GM23338 (cell line): ENCODE measurements around the gene AFAP1L2. TPM values are rescaled to one million over a fixed set of nuclear protein-coding genes. Genes with fewer than 3 reads are reported as not detected.

Experiments used
- ATAC-seq: fragments of 200-7000 bp; cut with Tn5 transposase; 3 replicates; pipeline ENCODE4 v1.9.1; 2020
- DNase-seq: peaks from one replicate; pipeline ENCODE4 v3.0.0-alpha.2; 2015; ENCODE audit warnings: low spot score
- H2AFZ ChIP-seq: fragments of 200-600 bp; sonication (generic); 2 replicates; pipeline ENCODE4 v1.8.0; 2016; ENCODE audit warnings: antibody characterized with exemption, mild to moderate bottlenecking, moderate library complexity
- H3F3A ChIP-seq: fragments of 200-600 bp; sonication (generic); replicated peaks from 2 replicates; pipeline ENCODE4 v1.8.0; 2017; ENCODE audit warnings: antibody characterized with exemption, mixed run types, low read depth
- H3K27ac ChIP-seq: fragments of 200-600 bp; sonication (generic); 2 replicates; pipeline ENCODE4 v1.6.1; 2016; ENCODE audit warnings: low read depth
- H3K27me3 ChIP-seq: fragments of 200-600 bp; sonication (generic); 2 replicates; pipeline ENCODE4 v1.8.0; 2016; ENCODE audit warnings: mild to moderate bottlenecking, mixed run types, moderate library complexity; ENCODE audit not compliant: insufficient read depth
- H3K36me3 ChIP-seq: fragments of 200-600 bp; sonication (generic); 2 replicates; pipeline ENCODE4 v1.8.0; 2016; ENCODE audit warnings: mild to moderate bottlenecking; ENCODE audit not compliant: insufficient read depth
- H3K4me1 ChIP-seq: fragments of 200-600 bp; sonication (generic); 2 replicates; pipeline ENCODE4 v1.8.0; 2016; ENCODE audit warnings: mild to moderate bottlenecking, moderate library complexity; ENCODE audit not compliant: insufficient read depth
- H3K4me2 ChIP-seq: fragments of 200-600 bp; sonication (generic); 2 replicates; pipeline ENCODE4 v1.7.1; 2017; ENCODE audit warnings: mixed run types
- H3K4me3 ChIP-seq: fragments of 200-600 bp; sonication (generic); 2 replicates; pipeline ENCODE4 v1.6.1; 2016; ENCODE audit warnings: mixed run types
- H3K79me2 ChIP-seq: fragments of 200-600 bp; sonication (generic); replicated peaks from 2 replicates; pipeline ENCODE4 v1.8.0; 2017; ENCODE audit warnings: mild to moderate bottlenecking; ENCODE audit not compliant: insufficient read depth
- H3K9me2 ChIP-seq: fragments of 200-600 bp; sonication (generic); 2 replicates; pipeline ENCODE4 v1.8.0; 2017; ENCODE audit not compliant: insufficient read depth
- H4K20me1 ChIP-seq: fragments of 200-600 bp; sonication (generic); replicated peaks from 2 replicates; pipeline ENCODE4 v1.8.0; 2017; ENCODE audit warnings: mild to moderate bottlenecking; ENCODE audit not compliant: insufficient read depth
- H3K27ac Mint-ChIP-seq: 2 replicates; pipeline ENCODE4 v1.8.0; 2020; ENCODE audit warnings: inconsistent platforms, mild to moderate bottlenecking, moderate library complexity, mixed read lengths
- H3K27me3 Mint-ChIP-seq: 3 replicates; pipeline ENCODE4 v1.8.0; 2022; ENCODE audit warnings: low read depth, mild to moderate bottlenecking, moderate library complexity, mixed read lengths, inconsistent platforms; ENCODE audit not compliant: insufficient read depth, poor library complexity
- H3K36me3 Mint-ChIP-seq: 3 replicates; pipeline ENCODE4 v1.8.0; 2021; ENCODE audit warnings: low read depth, mild to moderate bottlenecking, inconsistent platforms, moderate library complexity, mixed read lengths
- H3K4me1 Mint-ChIP-seq: 3 replicates; pipeline ENCODE4 v1.8.0; 2020; ENCODE audit warnings: mild to moderate bottlenecking, inconsistent platforms, mixed read lengths
- H3K4me3 Mint-ChIP-seq: 3 replicates; pipeline ENCODE4 v1.8.0; 2021; ENCODE audit warnings: moderate library complexity, mild to moderate bottlenecking, inconsistent platforms, mixed read lengths
- H3K9me3 Mint-ChIP-seq: 3 replicates; pipeline ENCODE4 v1.8.0; 2020; ENCODE audit warnings: moderate library complexity, mild to moderate bottlenecking, inconsistent platforms, mixed read lengths
- CREB1 ChIP-seq: fragments of 250-450 bp; sonication (Bioruptor Pico); IDR thresholded peaks from 2 replicates; pipeline ENCODE4 v1.5.0; 2020; ENCODE audit warnings: low read depth, mild to moderate bottlenecking, moderate library complexity
- CTCF ChIP-seq, 2 experiments: fragments of 200-600 bp in 1 of 2; sonication (generic) in 1 of 2; conservative IDR thresholded peaks; 2 replicates each; pipeline versions ENCODE4 v1.5.1 to v1.6.1; 2016 to 2017; ENCODE audit warnings: antibody characterized with exemption in 2 of 2, low read depth in 2 of 2, mild to moderate bottlenecking in 2 of 2, moderate library complexity in 1 of 2
- EZH2 ChIP-seq: fragments of 200-600 bp; sonication (generic); IDR thresholded peaks from one replicate; pipeline ENCODE4 v1.8.0; 2017; ENCODE audit warnings: antibody characterized with exemption, mild to moderate bottlenecking, low read depth; ENCODE audit not compliant: unreplicated experiment
- EZH2phosphoT487 ChIP-seq: fragments of 200-600 bp; sonication (generic); IDR thresholded peaks from one replicate; pipeline ENCODE4 v1.8.1; 2018; ENCODE audit warnings: antibody characterized with exemption; ENCODE audit not compliant: unreplicated experiment
- NANOG ChIP-seq: IDR thresholded peaks from 2 replicates; pipeline ENCODE4 v1.6.1; 2016; ENCODE audit warnings: antibody characterized with exemption, borderline replicate concordance
- POLR2AphosphoS5 ChIP-seq: IDR thresholded peaks from 2 replicates; pipeline ENCODE4 v1.6.1; 2016; ENCODE audit warnings: antibody characterized with exemption, low read depth
- REST ChIP-seq: IDR thresholded peaks from one replicate; pipeline ENCODE4 v1.6.1; 2018; ENCODE audit warnings: antibody characterized with exemption; ENCODE audit not compliant: unreplicated experiment
- ZNF331 ChIP-seq: fragments of 250-450 bp; sonication (Bioruptor Pico); IDR thresholded peaks from 2 replicates; pipeline ENCODE4 v1.5.0; 2020; ENCODE audit warnings: low read depth, mild to moderate bottlenecking, moderate library complexity
- polyA plus RNA-seq: library from polyadenylated mRNA; unstranded; fragments of >200 nt; fragmentation: Nextera tagmentation; extraction: Ambion mirVana; gene quantifications from 2 replicates; pipeline ENCODE4 v1.2.1, GENCODE V29; 2016
- total RNA-seq: library from RNA; depleted of rRNA; stranded (reverse); fragments of >200 nt; shearing (Covaris generic); gene quantifications from 2 replicates; pipeline ENCODE4 v1.2.3, GENCODE V29; 2014
- TF ChIP-seq, protein P1 (sequence below): IDR thresholded peaks from 2 replicates; pipeline ENCODE4 v1.6.1; 2016; ENCODE audit warnings: antibody characterized with exemption

The AFAP1L2 gene
- total and polyA plus RNA-seq, 2 experiments from 2014 or later = 2.3 to 6.5 TPM

DNA sequence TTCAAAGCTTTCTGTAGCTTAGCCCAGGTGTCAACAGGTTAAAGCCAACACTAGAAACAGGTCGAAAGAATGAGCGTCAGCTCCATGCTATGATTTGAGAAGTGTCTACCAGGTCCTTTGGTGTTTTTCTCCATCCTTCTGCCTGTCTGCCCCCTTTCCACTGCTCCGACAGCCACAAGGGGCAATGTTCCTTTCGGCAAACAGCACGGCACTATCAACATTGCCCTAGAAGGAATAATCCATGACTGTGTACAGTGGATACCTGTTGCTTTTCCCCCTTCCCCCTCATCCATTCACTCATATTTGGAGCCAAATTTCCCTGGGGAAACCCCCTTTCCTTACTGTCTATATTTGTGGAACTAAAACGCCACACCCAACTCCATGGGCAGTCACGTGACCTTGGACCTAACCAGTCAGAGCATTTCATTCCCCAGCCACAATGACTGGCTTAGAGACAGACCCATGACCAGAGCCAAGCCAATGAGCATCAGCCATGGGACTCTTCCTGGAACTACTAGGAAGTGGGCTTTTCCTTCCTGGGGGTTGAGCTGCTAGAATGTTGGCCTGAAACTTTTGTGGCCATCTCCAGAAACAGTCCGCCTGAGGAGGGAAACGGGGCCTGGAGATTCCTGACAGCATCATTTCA is 51.5 kb downstream of the AFAP1L2 start:
- peak; percentile 25; the same call in 2 of the 3 replicates for ATAC-seq
- H3K4me3 Mint-ChIP-seq = no peak overlapping the region
- H3K4me3 ChIP-seq = no peak overlapping the region
- H3K27ac ChIP-seq = no peak overlapping the region
- H3K9me3 Mint-ChIP-seq = no peaks in the 10 kb centered on the region
- no peak overlapping the region for H3K4me2 ChIP-seq
- no peak overlapping the region for H3K27ac Mint-ChIP-seq
- H4K20me1 ChIP-seq = no peaks in the 10 kb centered on the region
- H3K9me2 ChIP-seq = peaks cover 7% of the 10 kb centered on the region; the same call in 1 of the 2 replicates
- peaks cover 2% of the 10 kb centered on the region for H3K27me3 Mint-ChIP-seq
- DNase-seq = no peak
- H3K4me1 Mint-ChIP-seq = peaks cover 23% of the 10 kb centered on the region
- H2AFZ ChIP-seq = no peak overlapping the region
- H3F3A ChIP-seq = no peaks in the 10 kb centered on the region
- no peaks in the 10 kb centered on the region for H3K79me2 ChIP-seq
- no peaks in the 10 kb centered on the region for H3K36me3 Mint-ChIP-seq
- no peaks in the 10 kb centered on the region for H3K36me3 ChIP-seq
- no peaks in the 10 kb centered on the region for H3K27me3 ChIP-seq
- 0 out of 2 replicates have a peak, but pooled peaks cover 6% of the 10 kb centered on the region for H3K4me1 ChIP-seq
- TF ChIP-seq CTCF (conservative IDR thresholded peaks at IDR 0.05; ENCODE audit: low read depth in 2 of 2) (peak in 1 of 2 experiments; percentile 39; a peak in 3 of 4 replicates), ZNF331 (CRISPR knock-in tag) (no peak), CREB1 (no peak), EZH2phosphoT487 (no peak), POLR2AphosphoS5 (no peak), EZH2 (no peak)

DNA sequence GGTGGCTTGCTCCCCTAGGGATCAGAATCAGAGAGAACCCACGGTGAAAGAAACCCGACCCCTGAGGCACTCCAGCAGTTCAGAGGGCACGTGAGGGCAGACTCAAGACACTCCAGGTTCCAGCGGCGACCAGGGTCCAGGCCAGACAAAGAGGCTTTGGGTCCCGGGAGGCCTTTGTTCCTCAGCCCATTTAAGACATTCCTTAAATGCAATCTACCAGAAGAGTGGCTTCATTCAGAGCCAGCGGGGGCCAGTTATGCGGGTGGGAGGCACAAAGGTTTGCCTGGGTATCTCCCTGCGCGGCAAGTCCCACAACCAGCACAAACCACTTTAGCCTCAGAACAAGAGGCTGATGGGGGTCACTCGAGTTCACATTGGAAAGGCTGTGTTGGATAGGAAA is 53.6 kb downstream of the AFAP1L2 start:
- no peaks in the 10 kb centered on the region for H3K79me2 ChIP-seq
- Mint-ChIP-seq H3K27ac (no peak overlapping the region), H3K4me3 (no peak overlapping the region), H3K36me3 (no peaks in the 10 kb centered on the region), H3K27me3 (peaks cover 6% of the 10 kb centered on the region), H3K4me1 (peaks cover 19% of the 10 kb centered on the region), H3K9me3 (no peaks in the 10 kb centered on the region)
- H3K36me3 ChIP-seq = no peaks in the 10 kb centered on the region
- peak; percentile 30 for DNase-seq
- no peaks in the 10 kb centered on the region for H4K20me1 ChIP-seq
- 0 out of 2 replicates have a peak, but pooled peaks cover 3% of the 10 kb centered on the region for H3K4me1 ChIP-seq
- no peak overlapping the region for H3K4me3 ChIP-seq
- H3K27ac ChIP-seq = no peak overlapping the region
- TF ChIP-seq ZNF331 (CRISPR knock-in tag) = no peak
- no peak for TF ChIP-seq REST
- TF ChIP-seq NANOG = no peak
- TF ChIP-seq, protein P1, sequence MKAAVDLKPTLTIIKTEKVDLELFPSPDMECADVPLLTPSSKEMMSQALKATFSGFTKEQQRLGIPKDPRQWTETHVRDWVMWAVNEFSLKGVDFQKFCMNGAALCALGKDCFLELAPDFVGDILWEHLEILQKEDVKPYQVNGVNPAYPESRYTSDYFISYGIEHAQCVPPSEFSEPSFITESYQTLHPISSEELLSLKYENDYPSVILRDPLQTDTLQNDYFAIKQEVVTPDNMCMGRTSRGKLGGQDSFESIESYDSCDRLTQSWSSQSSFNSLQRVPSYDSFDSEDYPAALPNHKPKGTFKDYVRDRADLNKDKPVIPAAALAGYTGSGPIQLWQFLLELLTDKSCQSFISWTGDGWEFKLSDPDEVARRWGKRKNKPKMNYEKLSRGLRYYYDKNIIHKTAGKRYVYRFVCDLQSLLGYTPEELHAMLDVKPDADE = no peak
- no peak for TF ChIP-seq CREB1
- no peak for TF ChIP-seq EZH2
- no peaks in the 10 kb centered on the region for H3F3A ChIP-seq
- H2AFZ ChIP-seq = no peak overlapping the region
- ATAC-seq = peak; percentile 84
- no peak overlapping the region for H3K4me2 ChIP-seq
- peaks cover 7% of the 10 kb centered on the region; the same call in 1 of the 2 replicates for H3K9me2 ChIP-seq
- H3K27me3 ChIP-seq = no peaks in the 10 kb centered on the region
